SU-DHL-6 (cell line): Measurements from ENCODE around the gene CNN3.

Source experiments
- EZH2phosphoT487 ChIP-seq: fragments of 200-600 bp; sonication (generic), shearing (Covaris generic); conservative IDR thresholded peaks from 2 replicates; pipeline ENCODE4 v1.6.1; 2018; ENCODE audit warnings: mild to moderate bottlenecking, antibody characterized with exemption, low read length, moderate library complexity, mixed read lengths
- TF ChIP-seq, protein P1 (sequence below): fragments of 200-600 bp; sonication (generic); IDR thresholded peaks from one replicate; pipeline ENCODE4 v1.5.1; 2017; ENCODE audit warnings: antibody characterized with exemption, mild to moderate bottlenecking, low read length, moderate library complexity; ENCODE audit not compliant: insufficient read depth, poor library complexity, severe bottlenecking

- TF ChIP-seq, protein P1, sequence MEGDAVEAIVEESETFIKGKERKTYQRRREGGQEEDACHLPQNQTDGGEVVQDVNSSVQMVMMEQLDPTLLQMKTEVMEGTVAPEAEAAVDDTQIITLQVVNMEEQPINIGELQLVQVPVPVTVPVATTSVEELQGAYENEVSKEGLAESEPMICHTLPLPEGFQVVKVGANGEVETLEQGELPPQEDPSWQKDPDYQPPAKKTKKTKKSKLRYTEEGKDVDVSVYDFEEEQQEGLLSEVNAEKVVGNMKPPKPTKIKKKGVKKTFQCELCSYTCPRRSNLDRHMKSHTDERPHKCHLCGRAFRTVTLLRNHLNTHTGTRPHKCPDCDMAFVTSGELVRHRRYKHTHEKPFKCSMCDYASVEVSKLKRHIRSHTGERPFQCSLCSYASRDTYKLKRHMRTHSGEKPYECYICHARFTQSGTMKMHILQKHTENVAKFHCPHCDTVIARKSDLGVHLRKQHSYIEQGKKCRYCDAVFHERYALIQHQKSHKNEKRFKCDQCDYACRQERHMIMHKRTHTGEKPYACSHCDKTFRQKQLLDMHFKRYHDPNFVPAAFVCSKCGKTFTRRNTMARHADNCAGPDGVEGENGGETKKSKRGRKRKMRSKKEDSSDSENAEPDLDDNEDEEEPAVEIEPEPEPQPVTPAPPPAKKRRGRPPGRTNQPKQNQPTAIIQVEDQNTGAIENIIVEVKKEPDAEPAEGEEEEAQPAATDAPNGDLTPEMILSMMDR: no peak
- TF ChIP-seq EZH2phosphoT487: no peak
Observed at GRCh38 chr1:94973309-94973922, 46.5 kb upstream of the CNN3 start.
